HCT116 (cell line): Measurements from ENCODE around the gene ASGR2. TPM values are rescaled to one million over a fixed set of nuclear protein-coding genes. Genes with fewer than 3 reads are reported as not detected.

Experiments used
- ATAC-seq: fragments of 200-7000 bp; cut with Tn5 transposase; 2 replicates; pipeline ENCODE4 v1.9.1; 2020; ENCODE audit warnings: mild to moderate bottlenecking, moderate library complexity
- BruUV-seq: library from RNA; stranded (reverse); fragments of 400-500 nt; replicated peaks from 2 replicates; lab custom pipeline; 2021; lab: Mats Ljungman, UMichigan
- CTCF ChIA-PET: fragments of 300-600 bp; sonication (Branson Sonifier 250); formaldehyde crosslinking; loops from one replicate; lab custom pipeline; 2021; ENCODE audit warnings: antibody characterized with exemption; lab: Charles Lee
- POLR2A ChIA-PET: fragments of 300-600, 350-600 bp; sonication (Branson Sonifier 250); formaldehyde crosslinking; loops from one replicate; lab custom pipeline; 2021; ENCODE audit warnings: antibody characterized with exemption; lab: Charles Lee
- RAD21 ChIA-PET, 2 experiments: fragments of 300-600 bp; sonication (Branson Sonifier 250); formaldehyde crosslinking; loops; one replicate each; lab custom pipeline; 2023; ENCODE audit warnings: low total read pairs in 2 of 2; ENCODE audit not compliant: uncharacterized antibody in 2 of 2, unreplicated experiment in 2 of 2, low non-redundant PET in 1 of 2; lab: Charles Lee
- DNase-seq: peaks from one replicate; pipeline ENCODE4 v3.0.0-alpha.2; 2010; ENCODE audit warnings: low read depth, low spot score
- H2AFZ ChIP-seq: fragments of 200-600 bp; shearing (Covaris generic), sonication (generic); 2 replicates; pipeline ENCODE4 v1.6.1; 2017; ENCODE audit warnings: low read depth, mixed run types, mixed read lengths, antibody characterized with exemption, low read length; ENCODE audit not compliant: poor library complexity, severe bottlenecking
- H3K27ac ChIP-seq: 2 replicates; pipeline ENCODE4 v1.5.1; 2012; ENCODE audit warnings: low read depth, low read length
- H3K27me3 ChIP-seq: fragments of 200-600 bp; sonication (generic); 2 replicates; pipeline ENCODE4 v1.6.1; 2016; ENCODE audit warnings: mixed run types, low read length, mixed read lengths; ENCODE audit not compliant: insufficient read depth
- H3K36me3 ChIP-seq, 2 experiments: fragments of 200-500 bp in 1 of 2; fragments of 200-600 bp in 1 of 2; sonication (Bioruptor generic) in 1 of 2; sonication (generic) in 1 of 2; 2 replicates each; pipeline versions ENCODE4 v1.5.1 to v1.6.1; 2014 to 2016; ENCODE audit warnings: low read length in 2 of 2, inconsistent platforms in 1 of 2, mixed read lengths in 1 of 2, mixed run types in 1 of 2; ENCODE audit not compliant: insufficient read depth in 2 of 2, control insufficient read depth in 1 of 2
- H3K4me1 ChIP-seq, 2 experiments: fragments of 200-600 bp in 1 of 2; sonication (generic) in 1 of 2; 2 replicates each; pipeline versions ENCODE4 v1.5.1 to v1.6.1; 2012 to 2017; ENCODE audit warnings: low read length in 2 of 2, inconsistent platforms in 1 of 2, mild to moderate bottlenecking in 1 of 2, mixed read lengths in 1 of 2, mixed run types in 1 of 2, moderate library complexity in 1 of 2; ENCODE audit not compliant: insufficient read depth in 2 of 2, control insufficient read depth in 1 of 2
- H3K4me2 ChIP-seq: fragments of 200-600 bp; sonication (generic); 2 replicates; pipeline ENCODE4 v1.6.1; 2017; ENCODE audit warnings: mixed run types, low read length, mixed read lengths
- H3K4me3 ChIP-seq, 2 experiments: fragments of 200-600 bp in 1 of 2; sonication (generic) in 1 of 2; replicated peaks in 1 of 2; 2 replicates each; pipeline ENCODE4 v1.5.1; 2011 to 2016; ENCODE audit warnings: low read length in 2 of 2, control low read depth in 1 of 2, low read depth in 1 of 2, mild to moderate bottlenecking in 1 of 2, mixed read lengths in 1 of 2, mixed run types in 1 of 2
- H3K79me2 ChIP-seq: fragments of 200-600 bp; sonication (generic); 2 replicates; pipeline ENCODE4 v1.6.1; 2017; ENCODE audit warnings: mild to moderate bottlenecking, mixed run types, low read length, moderate library complexity, mixed read lengths; ENCODE audit not compliant: insufficient read depth
- H3K9ac ChIP-seq: fragments of 200-600 bp; sonication (generic); 2 replicates; pipeline ENCODE4 v1.6.1; 2016; ENCODE audit warnings: low read length, mixed read lengths
- H3K9me2 ChIP-seq: fragments of 200-600 bp; sonication (generic), shearing (Covaris generic); 2 replicates; pipeline ENCODE4 v1.6.1; 2017; ENCODE audit warnings: mixed run types, mild to moderate bottlenecking, moderate library complexity; ENCODE audit not compliant: insufficient read depth
- H3K9me3 ChIP-seq, 2 experiments: fragments of 200-500 bp in 1 of 2; fragments of 200-600 bp in 1 of 2; sonication (Bioruptor generic) in 1 of 2; sonication (generic) in 1 of 2; 2 replicates each; pipeline ENCODE4 v1.6.1; 2014 to 2017; ENCODE audit warnings: low read length in 2 of 2, mixed read lengths in 2 of 2, inconsistent platforms in 1 of 2, low read depth in 1 of 2, mild to moderate bottlenecking in 1 of 2, mixed run types in 1 of 2, moderate library complexity in 1 of 2; ENCODE audit not compliant: control insufficient read depth in 1 of 2, insufficient read depth in 1 of 2
- H4K20me1 ChIP-seq: fragments of 200-600 bp; sonication (generic), shearing (Covaris generic); 2 replicates; pipeline ENCODE4 v1.6.1; 2017; ENCODE audit warnings: mixed run types, mild to moderate bottlenecking, moderate library complexity; ENCODE audit not compliant: insufficient read depth
- CBX3 ChIP-seq: IDR thresholded peaks from 2 replicates; pipeline ENCODE4 v1.6.1; 2012; ENCODE audit warnings: low read depth
- CEBPB ChIP-seq: IDR thresholded peaks from 2 replicates; pipeline ENCODE4 v1.6.1; 2012; ENCODE audit warnings: low read depth
- EGR1 ChIP-seq: IDR thresholded peaks from 2 replicates; pipeline ENCODE4 v1.6.1; 2012; ENCODE audit warnings: low read depth
- ELF1 ChIP-seq: IDR thresholded peaks from 2 replicates; pipeline ENCODE4 v1.6.1; 2012; ENCODE audit warnings: low read depth, borderline replicate concordance
- EZH2 ChIP-seq: fragments of 200-600 bp; sonication (generic); IDR thresholded peaks from 2 replicates; pipeline ENCODE4 v1.6.1; 2017; ENCODE audit warnings: antibody characterized with exemption, mixed run types
- JUND ChIP-seq: IDR thresholded peaks from 2 replicates; pipeline ENCODE4 v1.6.1; 2012
- POLR2A ChIP-seq: IDR thresholded peaks from 2 replicates; pipeline ENCODE4 v1.7.0; 2011; ENCODE audit warnings: borderline replicate concordance; ENCODE audit not compliant: insufficient read depth, insufficient read length; ENCODE audit errors: extremely low read depth
- RAD21 ChIP-seq: IDR thresholded peaks from 2 replicates; pipeline ENCODE4 v1.6.1; 2012; ENCODE audit warnings: low read depth, mild to moderate bottlenecking
- SP1 ChIP-seq: IDR thresholded peaks from 2 replicates; pipeline ENCODE4 v1.6.1; 2012; ENCODE audit warnings: low read depth
- TCF7L2 ChIP-seq: IDR thresholded peaks from 2 replicates; pipeline ENCODE4 v1.7.0; 2011; ENCODE audit warnings: borderline replicate concordance, inconsistent platforms; ENCODE audit not compliant: insufficient read depth, insufficient read length; ENCODE audit errors: extremely low read depth
- YY1 ChIP-seq: IDR thresholded peaks from 2 replicates; pipeline ENCODE4 v1.6.1; 2011; ENCODE audit warnings: low read length, low read depth, moderate library complexity, mild to moderate bottlenecking; ENCODE audit not compliant: insufficient replicate concordance; ENCODE audit errors: extremely low read depth
- ZFX ChIP-seq: fragments of 450-650 bp; IDR thresholded peaks from 2 replicates; pipeline ENCODE4 v1.6.1; 2017
- ZNF274 ChIP-seq: fragments of 200-500 bp; sonication (Bioruptor generic); IDR thresholded peaks from 2 replicates; pipeline ENCODE4 v1.6.1; 2014; ENCODE audit warnings: mild to moderate bottlenecking, low read depth, low read length, inconsistent platforms
- intact Hi-C: fragments of 100-400 bp; cut with micrococcal nuclease; formaldehyde crosslinking; loops from 2 replicates; pipeline ENCODE4 v1.10.0; 2022
- total RNA-seq: library from RNA; stranded (reverse); gene quantifications from one replicate; pipeline ENCODE4 v1.2.1, GENCODE V29; 2021; ENCODE audit not compliant: unreplicated experiment
- TF ChIP-seq, protein P1 (sequence below), 3 experiments: fragments of 200-600 bp in 1 of 3; sonication (generic) in 1 of 3; IDR thresholded peaks in 2 of 3; conservative IDR thresholded peaks in 1 of 3; 2 replicates each; pipeline ENCODE4 v1.5.1; 2012 to 2017; ENCODE audit warnings: low read depth in 2 of 3, low read length in 2 of 3, antibody characterized with exemption in 1 of 3, borderline replicate concordance in 1 of 3, control low read depth in 1 of 3, mild to moderate bottlenecking in 1 of 3, mixed read lengths in 1 of 3, mixed run types in 1 of 3, moderate library complexity in 1 of 3; ENCODE audit not compliant: insufficient read depth in 1 of 3

Gene ASGR2
- total RNA-seq, 1 experiment from 2014 or later = 0.32 TPM

DNA sequence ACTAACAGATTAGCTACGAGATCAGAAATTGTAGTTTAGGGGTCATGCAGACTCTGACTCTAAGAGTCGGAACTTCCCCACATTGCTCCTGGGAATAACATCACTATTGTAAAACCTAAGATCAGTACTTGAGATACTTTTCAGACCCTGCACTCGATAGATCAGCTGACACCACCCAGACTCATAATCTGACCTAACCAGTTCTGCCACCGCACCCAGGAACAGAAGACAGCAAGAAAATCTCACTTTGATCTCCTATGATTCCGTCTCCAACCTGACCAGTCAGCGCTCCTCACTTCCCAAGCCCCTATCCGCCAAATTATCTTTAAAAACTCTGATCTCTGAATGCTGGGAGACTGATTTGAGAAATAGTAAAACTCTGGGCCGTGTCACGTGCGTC lies 27.2 kb upstream of the ASGR2 start:
- Histone ChIP-seq H3K9me2 (no peaks in the 10 kb centered on the region), H3K4me1 (peaks cover 13 to 17% of the 10 kb centered on the region in 2 experiments), H3K9me3 (no peaks in the 10 kb centered on the region), H3K4me2 (peak overlapping the region; percentile 36), H3K4me3 (no peak overlapping the region), H3K27me3 (no peaks in the 10 kb centered on the region), H3K79me2 (no peaks in the 10 kb centered on the region), H3K9ac (no peak overlapping the region), H3K27ac (no peak overlapping the region), H2AFZ (peak overlapping the region; percentile 78), H3K36me3 (no peaks in the 10 kb centered on the region), H4K20me1 (no peaks in the 10 kb centered on the region)
- CTCF ChIA-PET = no interaction called here
- no TSS peak for BruUV-seq
- POLR2A ChIA-PET = no interaction called here
- TF ChIP-seq SP1 (no peak), ZFX (no peak), CBX3 (no peak), CEBPB (no peak), RAD21 (no peak), ELF1 (no peak), YY1 (no peak), ZNF274 (no peak), JUND (no peak), EGR1 (no peak), TCF7L2 (no peak), POLR2A (no peak), EZH2 (no peak)
- TF ChIP-seq, protein P1, sequence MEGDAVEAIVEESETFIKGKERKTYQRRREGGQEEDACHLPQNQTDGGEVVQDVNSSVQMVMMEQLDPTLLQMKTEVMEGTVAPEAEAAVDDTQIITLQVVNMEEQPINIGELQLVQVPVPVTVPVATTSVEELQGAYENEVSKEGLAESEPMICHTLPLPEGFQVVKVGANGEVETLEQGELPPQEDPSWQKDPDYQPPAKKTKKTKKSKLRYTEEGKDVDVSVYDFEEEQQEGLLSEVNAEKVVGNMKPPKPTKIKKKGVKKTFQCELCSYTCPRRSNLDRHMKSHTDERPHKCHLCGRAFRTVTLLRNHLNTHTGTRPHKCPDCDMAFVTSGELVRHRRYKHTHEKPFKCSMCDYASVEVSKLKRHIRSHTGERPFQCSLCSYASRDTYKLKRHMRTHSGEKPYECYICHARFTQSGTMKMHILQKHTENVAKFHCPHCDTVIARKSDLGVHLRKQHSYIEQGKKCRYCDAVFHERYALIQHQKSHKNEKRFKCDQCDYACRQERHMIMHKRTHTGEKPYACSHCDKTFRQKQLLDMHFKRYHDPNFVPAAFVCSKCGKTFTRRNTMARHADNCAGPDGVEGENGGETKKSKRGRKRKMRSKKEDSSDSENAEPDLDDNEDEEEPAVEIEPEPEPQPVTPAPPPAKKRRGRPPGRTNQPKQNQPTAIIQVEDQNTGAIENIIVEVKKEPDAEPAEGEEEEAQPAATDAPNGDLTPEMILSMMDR (IDR thresholded peaks at IDR 0.05 in 2 of 3, conservative IDR thresholded peaks at IDR 0.05 in 1 of 3; ENCODE audit: borderline replicate concordance in 1 of 3, insufficient read depth in 1 of 3, low read depth in 2 of 3, low read length in 2 of 3) = no peak
- intact Hi-C loops = no loop called here
- RAD21 ChIA-PET = no interaction called here
- ATAC-seq = no peak
- no peak for DNase-seq
